NCI-H146 treated with DMSO at 0.1 percent for 48 hours (cell line): ENCODE measurements around the gene URI1.
A peak's percentile ranks its signal among the peaks of the same experiment; 100 is the strongest.

ENCODE experiments used
- DNase-seq: peaks from one replicate; lab custom pipeline; 2025; ENCODE audit not compliant: unreplicated experiment; lab: John Stamatoyannopoulos, UW

URI1 gene

GRCh38 chr19:29967623-29968022 lies 25.6 kb downstream of the URI1 start:
- no peak for DNase-seq

- DNase-seq: no peak
These were observed 27.9 kb downstream of the URI1 start for GRCh38 chr19:29969891-29970290.

GRCh38 chr19:29971002-29971401 lies 29.0 kb downstream of the URI1 start:
- no peak for DNase-seq

- DNase-seq: no peak
These were observed 29.6 kb downstream of the URI1 start for GRCh38 chr19:29971648-29972047.

- DNase-seq: no peak
These were observed 32.7 kb downstream of the URI1 start for GRCh38 chr19:29974701-29975100.

- no peak for DNase-seq
These were observed 34.3 kb downstream of the URI1 start for GRCh38 chr19:29976151-29976943.

- DNase-seq: no peak
These were observed 36.0 kb downstream of the URI1 start for GRCh38 chr19:29978080-29978479.

- DNase-seq: no peak
These were observed 41.5 kb downstream of the URI1 start for GRCh38 chr19:29983568-29983967.

- no peak for DNase-seq
These were observed 43.2 kb downstream of the URI1 start for GRCh38 chr19:29985196-29985595.

GRCh38 chr19:29988351-29988750 lies 46.3 kb downstream of the URI1 start:
- no peak for DNase-seq

- no peak for DNase-seq
These were observed 50.3 kb downstream of the URI1 start for GRCh38 chr19:29992233-29992867.

- DNase-seq: no peak
These were observed 57.5 kb downstream of the URI1 start for GRCh38 chr19:29999490-29999889.

GRCh38 chr19:30000862-30001261 lies 58.8 kb downstream of the URI1 start:
- no peak for DNase-seq

GRCh38 chr19:30001301-30001700 lies 59.3 kb downstream of the URI1 start:
- no peak for DNase-seq

GRCh38 chr19:30001791-30002190 lies 59.8 kb downstream of the URI1 start:
- DNase-seq: no peak

GRCh38 chr19:30003866-30004265 lies 61.8 kb downstream of the URI1 start:
- peak; percentile 44 for DNase-seq

GRCh38 chr19:30004403-30004802 lies 62.4 kb downstream of the URI1 start:
- peak; percentile 73 for DNase-seq

GRCh38 chr19:30006207-30006606 lies 64.2 kb downstream of the URI1 start:
- DNase-seq: no peak

GRCh38 chr19:30008169-30008568 lies 66.1 kb downstream of the URI1 start:
- no peak for DNase-seq

GRCh38 chr19:30009013-30009412 lies 67.0 kb downstream of the URI1 start:
- DNase-seq: no peak

- DNase-seq: no peak
These were observed 69.1 kb downstream of the URI1 start for GRCh38 chr19:30011051-30011578.

- no peak for DNase-seq
These were observed 72.7 kb downstream of the URI1 start for GRCh38 chr19:30014770-30015169.
